Lung (tissue), 12 donors: Measurements from ENCODE around the gene HMCN2. TPM values are rescaled to one million over a fixed set of nuclear protein-coding genes. Genes with fewer than 3 reads are reported as not detected.

Experiments
- ATAC-seq: fragments of 200-7000 bp; cut with Tn5 transposase; one replicate; pipeline ENCODE4 v1.9.1; 2020; ENCODE audit warnings: moderate number of reproducible peaks; ENCODE audit not compliant: insufficient read depth, low FRiP score
- DNase-seq, 3 donors: peaks; one replicate each; pipeline ENCODE4 v3.0.0-alpha.2; 2013 to 2017
- H3K27ac ChIP-seq, 2 donors: one replicate each; pipeline ENCODE4 v1.5.1; 2013; ENCODE audit warnings: mild to moderate bottlenecking in 2 of 2, moderate library complexity in 2 of 2, control low read depth in 1 of 2, inconsistent platforms in 1 of 2, low read depth in 1 of 2, low read length in 1 of 2
- H3K27me3 ChIP-seq, 3 donors: one replicate each; pipeline ENCODE4 v1.5.1; 2013; ENCODE audit warnings: low read length in 2 of 3; ENCODE audit not compliant: control insufficient read depth in 3 of 3, insufficient read depth in 3 of 3
- H3K36me3 ChIP-seq, 4 donors: one replicate each; pipeline ENCODE4 v1.5.1; 2013; ENCODE audit warnings: low read length in 4 of 4, mild to moderate bottlenecking in 1 of 4, moderate library complexity in 1 of 4; ENCODE audit not compliant: control insufficient read depth in 4 of 4, insufficient read depth in 4 of 4
- H3K4me1 ChIP-seq, 5 donors: one replicate each; pipeline ENCODE4 v1.5.1; 2013; ENCODE audit warnings: low read length in 5 of 5, mild to moderate bottlenecking in 2 of 5, moderate library complexity in 1 of 5; ENCODE audit not compliant: control insufficient read depth in 5 of 5, insufficient read depth in 5 of 5
- H3K4me3 ChIP-seq: one replicate; pipeline ENCODE4 v1.5.1; 2013; ENCODE audit warnings: mild to moderate bottlenecking, control low read depth, moderate library complexity
- H3K9ac ChIP-seq, 2 donors: one replicate each; pipeline ENCODE4 v1.5.1; 2013; ENCODE audit warnings: low read length in 2 of 2, control low read depth in 1 of 2; ENCODE audit not compliant: insufficient read depth in 1 of 2
- H3K9me3 ChIP-seq, 4 donors: one replicate each; pipeline ENCODE4 v1.5.1; 2013; ENCODE audit warnings: low read length in 3 of 4, mild to moderate bottlenecking in 1 of 4, moderate library complexity in 1 of 4; ENCODE audit not compliant: control insufficient read depth in 4 of 4, insufficient read depth in 3 of 4
- CTCF ChIP-seq: IDR thresholded peaks from 2 replicates; pipeline ENCODE4 v1.5.1; 2012; ENCODE audit warnings: mild to moderate bottlenecking; ENCODE audit errors: control extremely low read depth, extremely low read depth
- WGBS, 2 donors: extraction: QIAGEN DNeasy Blood & Tissue Kit; methylation state at CpG; one replicate each; pipeline ENCODE4 v1.1.7; 2013; 5-methylcytosine and 5-hydroxymethylcytosine counted together
- polyA plus RNA-seq, 2 donors: library from polyadenylated mRNA; stranded (reverse); fragments of 200-250 nt; gene quantifications; one replicate each; pipeline ENCODE4 v1.2.1, GENCODE V29; 2013
- total RNA-seq, 2 donors: library from RNA; depleted of rRNA in 1 of 2; stranded (reverse); fragments of >200 nt in 1 of 2; gene quantifications; one replicate each; pipeline ENCODE4 v1.2.1, GENCODE V29; 2014 to 2021
- donor health status: control.
- donor health status: control.
- donor health status: Bipolar disorder and iron deficiency.
- donor health status: healthy.
- donor health status: DM: yes; HTN: yes; CAD: no.

The HMCN2 gene
- total and polyA plus RNA-seq, 4 donors, result 2.1 to 5.2 (median 3.7) TPM

DNA sequence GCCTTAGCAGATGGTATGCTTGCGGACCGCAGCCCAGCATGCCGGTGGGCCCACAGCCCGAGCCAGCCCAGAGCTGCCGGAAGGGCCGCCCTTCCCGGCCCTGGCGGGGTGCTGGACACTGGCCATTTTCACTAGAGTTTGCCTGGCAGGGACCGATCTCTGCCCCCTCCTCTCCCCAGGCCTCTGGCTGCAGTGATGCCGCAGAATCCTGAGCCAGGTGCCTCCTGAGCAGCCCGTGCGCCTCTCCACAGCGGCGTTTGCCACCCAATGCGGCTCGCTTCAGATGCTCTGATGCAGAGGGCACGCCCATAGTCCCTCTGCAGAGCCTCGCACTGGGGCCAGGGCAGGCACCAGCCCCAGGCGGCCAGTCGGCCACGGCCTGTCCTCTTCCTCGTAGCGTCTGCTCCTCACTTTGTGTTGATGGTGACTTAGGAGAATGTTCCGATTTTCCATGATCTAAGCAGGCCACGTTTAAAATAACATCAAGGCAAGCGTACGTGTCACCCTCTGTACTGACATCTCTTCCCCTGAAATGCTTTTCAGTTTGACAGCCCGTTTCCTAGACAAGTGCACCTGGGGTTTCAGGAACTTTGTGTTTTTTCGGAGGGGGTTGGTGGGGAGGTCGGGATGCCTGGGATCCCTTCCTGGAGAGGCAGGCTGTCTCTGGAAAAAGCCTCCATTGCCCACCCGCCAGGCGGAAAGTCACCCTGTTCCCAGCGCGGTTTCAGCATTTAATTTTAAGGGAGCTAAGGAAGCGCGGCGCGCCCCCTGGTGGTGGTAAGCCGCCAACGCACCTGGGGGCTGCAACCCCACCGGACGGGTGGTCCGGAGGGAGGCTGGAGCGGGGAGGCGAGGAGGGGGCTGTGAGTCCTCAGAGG is 29.8 kb upstream of the HMCN2 start:
- no peaks in the 10 kb centered on the region for H3K27me3 ChIP-seq
- ATAC-seq, result no peak
- H3K9me3 ChIP-seq, result no peaks in the 10 kb centered on the region
- H3K4me3 ChIP-seq, result no peak overlapping the region
- peaks cover 0 to 5% (median 0%) of the 10 kb centered on the region in 5 donors for H3K4me1 ChIP-seq
- H3K9ac ChIP-seq, result no peak overlapping the region
- H3K36me3 ChIP-seq, result peaks cover 0 to 3% (median 1%) of the 10 kb centered on the region in 4 donors
- peak; percentile 91 for TF ChIP-seq CTCF
- WGBS, 2 donors, result 46 to 48% methylated on average over 42 to 45 of the region's 45 CpGs
- no peak overlapping the region for H3K27ac ChIP-seq
- DNase-seq, result peak; percentile 77 to 82 (median 79)

DNA sequence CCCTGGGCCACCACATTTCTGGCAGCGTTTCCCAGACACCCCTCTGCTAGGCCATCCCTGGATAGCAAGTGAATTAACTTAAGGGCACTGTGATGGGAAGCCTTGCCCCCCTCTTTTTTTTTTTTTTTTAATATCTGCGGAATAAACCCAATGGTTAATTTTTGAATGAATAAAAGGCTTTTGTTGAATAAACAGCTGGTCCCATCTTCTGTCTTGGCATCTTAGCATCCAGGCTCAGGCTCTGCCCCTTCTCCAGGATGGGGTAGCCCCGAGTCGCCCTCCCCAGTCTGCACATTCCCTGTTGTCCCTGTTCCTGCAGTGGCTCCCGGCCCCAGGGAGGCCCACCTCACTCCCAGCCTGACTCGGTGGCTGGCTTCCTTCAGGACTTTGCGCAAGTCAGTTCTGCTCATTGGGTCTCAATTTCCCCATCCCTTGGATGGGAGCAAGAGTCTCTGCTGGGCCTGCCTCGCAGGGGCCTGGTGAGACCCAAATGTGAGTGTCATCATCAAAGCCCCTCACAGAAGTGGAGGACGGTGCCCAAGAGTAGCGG is 29.0 kb upstream of the HMCN2 start:
- peaks cover 0 to 5% (median 0%) of the 10 kb centered on the region in 5 donors for H3K4me1 ChIP-seq
- no peak for ATAC-seq
- 56 to 63% methylated on average over 10 of the region's 10 CpGs for WGBS, 2 donors
- peaks cover 0 to 3% (median 1%) of the 10 kb centered on the region in 4 donors for H3K36me3 ChIP-seq
- no peaks in the 10 kb centered on the region for H3K9me3 ChIP-seq
- no peak overlapping the region for H3K27ac ChIP-seq
- H3K4me3 ChIP-seq, result no peak overlapping the region
- TF ChIP-seq CTCF, result no peak
- H3K27me3 ChIP-seq, result no peaks in the 10 kb centered on the region
- no peak overlapping the region for H3K9ac ChIP-seq
- DNase-seq, result no peak

DNA sequence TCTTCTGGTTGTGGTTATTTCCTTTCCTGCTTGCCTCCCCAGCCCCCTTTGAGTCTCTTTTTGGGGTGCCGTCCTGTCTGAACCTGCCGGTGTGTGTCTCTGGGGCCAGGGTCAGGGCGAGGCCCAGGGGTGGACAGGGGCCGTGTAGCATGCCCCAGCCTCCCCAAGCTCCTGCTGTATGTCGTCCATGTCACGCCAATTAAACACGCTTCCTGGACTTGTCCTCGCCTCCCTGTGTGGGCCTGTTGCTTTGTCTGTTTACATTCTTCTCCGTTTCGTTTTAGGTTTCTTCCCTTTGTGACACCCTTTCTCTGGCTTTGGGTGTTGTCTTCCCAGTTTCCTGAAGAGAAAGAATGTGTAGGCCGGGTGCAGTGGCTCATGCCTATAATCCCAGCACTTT is 28.5 kb upstream of the HMCN2 start:
- no peak overlapping the region for H3K9ac ChIP-seq
- WGBS, 2 donors, result 62 to 81% methylated on average over 11 of the region's 11 CpGs
- ATAC-seq (no peak), DNase-seq (no peak)
- H3K4me3 ChIP-seq, result no peak overlapping the region
- no peak for TF ChIP-seq CTCF
- peaks cover 0 to 5% (median 0%) of the 10 kb centered on the region in 5 donors for H3K4me1 ChIP-seq
- peaks cover 0 to 3% (median 1%) of the 10 kb centered on the region in 4 donors for H3K36me3 ChIP-seq
- H3K27ac ChIP-seq, result peak overlapping the region in 1 of 2 donors; percentile 51
- H3K9me3 ChIP-seq, result no peaks in the 10 kb centered on the region
- H3K27me3 ChIP-seq, result no peaks in the 10 kb centered on the region
